Measurements from ENCODE around the gene NPC1. TPM values are rescaled to one million over a fixed set of nuclear protein-coding genes. Genes with fewer than 3 reads are reported as not detected.
A peak's percentile ranks its signal among the peaks of the same experiment; 100 is the strongest.

NPC1 gene
- polyA plus RNA-seq, 1 donor from 2014 or later: 10.7 TPM

DNA sequence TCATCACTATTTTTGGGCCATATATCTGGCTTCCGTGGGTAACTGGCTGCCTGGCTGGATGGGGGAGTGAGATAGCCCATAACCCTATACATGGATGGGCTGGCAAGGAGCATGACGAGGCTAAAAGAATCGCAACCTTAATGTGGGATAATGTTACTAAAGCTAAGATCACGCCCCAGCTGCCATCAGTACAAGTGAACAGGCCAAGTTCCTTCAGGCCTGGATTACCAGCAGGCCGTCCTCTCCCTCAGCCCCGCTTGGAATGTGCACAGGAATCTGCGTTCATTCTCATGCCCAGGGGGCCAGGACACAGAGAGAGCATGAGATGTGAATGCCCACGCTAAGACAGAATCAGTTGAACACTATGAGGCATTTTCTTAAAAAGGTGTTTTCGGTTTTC is 48.3 kb downstream of the NPC1 start:
- Mint-ChIP-seq H3K36me3 (peaks cover 3% of the 10 kb centered on the region), H3K9me3 (no peaks in the 10 kb centered on the region), H3K27me3 (no peaks in the 10 kb centered on the region), H3K4me3 (no peak overlapping the region), H3K4me1 (peaks cover 28 to 35% (median 28%) of the 10 kb centered on the region in 3 donors), H3K27ac (no peak overlapping the region)

DNA sequence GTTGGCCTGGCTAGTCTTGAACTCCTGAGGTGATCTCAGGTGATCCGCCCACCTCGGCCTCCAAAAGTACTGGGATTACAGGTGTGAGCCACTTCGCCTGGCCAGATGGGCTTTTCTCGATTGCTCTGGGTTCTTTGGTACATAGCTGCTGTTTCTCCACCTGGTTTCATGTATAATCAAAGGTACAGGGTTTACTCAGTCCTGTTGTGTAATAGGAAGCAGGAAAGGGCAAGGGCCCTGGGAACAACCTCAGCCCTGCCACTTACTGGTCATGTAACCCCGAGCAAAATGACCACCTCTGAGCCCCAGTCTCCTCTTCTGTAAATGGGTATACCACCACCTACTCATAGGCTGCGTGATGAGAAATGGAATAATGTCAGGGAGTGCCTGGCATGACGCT is 49.0 kb downstream of the NPC1 start:
- H3K27me3 Mint-ChIP-seq: no peaks in the 10 kb centered on the region
- peaks cover 3% of the 10 kb centered on the region for H3K36me3 Mint-ChIP-seq
- H3K4me3 Mint-ChIP-seq: no peak overlapping the region
- H3K9me3 Mint-ChIP-seq: no peaks in the 10 kb centered on the region
- peaks cover 23 to 30% (median 28%) of the 10 kb centered on the region in 3 donors for H3K4me1 Mint-ChIP-seq
- peak overlapping the region in 1 of 3 donors; percentile 39 for H3K27ac Mint-ChIP-seq

DNA sequence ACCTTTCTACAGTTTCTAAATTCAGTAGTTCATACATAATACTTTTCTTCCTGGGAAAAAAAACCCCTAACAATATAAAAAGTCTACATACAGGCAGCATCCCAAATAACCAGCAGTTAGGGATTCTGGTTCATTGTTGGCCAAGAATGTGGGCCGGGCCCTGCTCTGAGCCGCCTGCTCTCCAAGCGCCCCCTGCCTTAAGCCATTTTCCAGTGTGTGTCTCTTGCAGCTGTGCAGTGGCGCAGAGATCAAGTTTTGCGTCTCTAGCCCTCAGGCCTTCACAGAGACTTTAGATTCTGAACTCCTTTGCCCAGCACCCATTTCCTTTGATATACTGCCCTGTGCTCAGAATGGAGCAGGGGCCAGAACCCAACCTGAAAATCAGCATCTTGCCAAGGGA is 50.1 kb downstream of the NPC1 start:
- Mint-ChIP-seq H3K4me3 (no peak overlapping the region), H3K36me3 (peaks cover 3% of the 10 kb centered on the region), H3K27ac (no peak overlapping the region)

DNA sequence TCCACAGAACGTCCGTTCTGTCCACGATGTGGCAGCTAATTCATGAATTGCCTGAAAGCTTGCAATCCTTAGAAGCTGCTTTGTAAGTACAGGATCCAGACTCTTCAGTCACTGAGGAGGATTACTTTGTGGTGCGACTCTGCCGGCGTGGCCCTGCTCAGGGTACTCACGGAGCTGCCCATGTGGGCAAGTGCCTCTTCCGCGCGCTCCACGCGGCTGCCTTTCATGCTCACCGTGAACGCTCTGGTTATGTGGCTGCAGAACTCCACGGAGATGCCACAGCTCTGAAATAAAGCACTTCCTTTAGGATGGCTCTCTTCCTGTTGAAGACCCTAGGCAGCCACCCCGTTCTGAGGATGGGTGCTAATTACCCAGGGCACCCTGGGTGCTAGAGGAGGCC is 52.0 kb downstream of the NPC1 start:
- H3K27me3 Mint-ChIP-seq: no peaks in the 10 kb centered on the region
- no peaks in the 10 kb centered on the region for H3K9me3 Mint-ChIP-seq
- H3K4me3 Mint-ChIP-seq: no peak overlapping the region
- H3K27ac Mint-ChIP-seq: no peak overlapping the region
- H3K36me3 Mint-ChIP-seq: no peaks in the 10 kb centered on the region
- H3K4me1 Mint-ChIP-seq: peaks cover 4 to 6% (median 5%) of the 10 kb centered on the region in 3 donors

More for the DNA sequence above, 50.1 kb downstream of the NPC1 start:
- peaks cover 22 to 26% (median 23%) of the 10 kb centered on the region in 3 donors for H3K4me1 Mint-ChIP-seq
- H3K27me3 Mint-ChIP-seq: no peaks in the 10 kb centered on the region
- no peaks in the 10 kb centered on the region for H3K9me3 Mint-ChIP-seq

DNA sequence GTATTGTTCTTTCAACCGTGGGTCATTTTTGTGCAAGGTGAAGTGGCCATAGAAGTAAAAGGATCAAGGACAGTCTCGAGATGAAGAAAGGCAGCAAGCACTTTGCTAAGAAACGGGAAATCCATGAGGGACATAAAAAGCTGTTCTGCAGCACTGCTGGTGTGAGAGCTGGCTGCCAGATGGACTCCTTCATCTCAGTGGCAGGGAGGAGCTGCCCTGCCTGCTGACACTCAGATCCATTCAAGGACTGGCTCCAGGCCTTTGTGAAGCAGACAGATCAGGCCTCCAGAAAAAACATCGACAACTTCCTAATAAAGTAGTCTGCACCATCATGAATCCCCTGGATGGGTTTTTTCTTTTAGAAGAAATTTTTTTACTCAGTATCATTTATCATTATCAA is 53.5 kb downstream of the NPC1 start:
- H3K4me3 Mint-ChIP-seq: no peak overlapping the region
- no peaks in the 10 kb centered on the region for H3K27me3 Mint-ChIP-seq
- H3K4me1 Mint-ChIP-seq: no peaks in the 10 kb centered on the region
- no peaks in the 10 kb centered on the region for H3K9me3 Mint-ChIP-seq
- peak overlapping the region in 1 of 3 donors; percentile 83 for H3K27ac Mint-ChIP-seq
- no peaks in the 10 kb centered on the region for H3K36me3 Mint-ChIP-seq

DNA sequence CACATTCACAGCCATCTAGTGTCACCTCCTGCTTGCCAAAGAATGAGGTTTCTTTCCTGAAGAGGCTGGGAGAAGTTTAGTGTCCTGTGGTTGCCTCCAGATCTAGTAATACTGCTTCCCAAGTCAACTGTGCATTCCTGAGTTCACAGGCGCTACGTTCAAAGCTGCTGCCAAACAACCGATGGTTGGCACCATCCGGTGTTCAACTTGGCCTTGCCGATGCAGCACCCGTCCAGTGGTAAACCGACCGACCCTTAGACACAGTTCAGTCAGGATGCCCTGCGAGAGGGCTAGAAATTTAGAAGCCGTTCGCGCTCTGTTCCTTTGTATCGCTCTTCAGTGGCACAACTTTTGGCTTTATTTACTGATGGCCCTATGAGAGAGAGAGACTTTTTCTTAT is 54.4 kb downstream of the NPC1 start:
- H3K27ac Mint-ChIP-seq: peak overlapping the region in 1 of 3 donors; percentile 78
- H3K4me1 Mint-ChIP-seq: no peaks in the 10 kb centered on the region
- H3K36me3 Mint-ChIP-seq: no peaks in the 10 kb centered on the region
- no peaks in the 10 kb centered on the region for H3K27me3 Mint-ChIP-seq
- no peaks in the 10 kb centered on the region for H3K9me3 Mint-ChIP-seq
- H3K4me3 Mint-ChIP-seq: no peak overlapping the region

DNA sequence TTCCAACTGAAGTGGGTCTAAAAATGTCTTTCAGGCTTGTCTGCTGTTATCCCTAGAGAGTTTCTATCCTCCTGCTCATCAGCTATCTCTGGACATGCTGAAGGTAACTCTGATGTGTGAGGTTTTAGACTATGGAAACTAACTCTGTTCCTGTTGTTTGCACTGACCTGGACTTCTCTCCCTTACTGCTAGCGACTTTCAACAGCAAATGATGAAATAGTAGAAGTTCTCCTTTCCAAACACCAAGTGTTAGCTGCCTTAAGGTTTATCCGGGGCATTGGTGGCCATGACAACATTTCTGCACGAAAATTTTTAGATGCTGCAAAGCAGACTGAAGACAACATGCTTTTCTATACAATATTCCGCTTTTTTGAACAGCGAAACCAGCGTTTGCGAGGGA is 56.1 kb downstream of the NPC1 start:
- no peak overlapping the region for H3K4me3 Mint-ChIP-seq
- no peaks in the 10 kb centered on the region for H3K4me1 Mint-ChIP-seq
- H3K36me3 Mint-ChIP-seq: no peaks in the 10 kb centered on the region
- H3K27me3 Mint-ChIP-seq: no peaks in the 10 kb centered on the region
- H3K9me3 Mint-ChIP-seq: no peaks in the 10 kb centered on the region
- no peak overlapping the region for H3K27ac Mint-ChIP-seq

DNA sequence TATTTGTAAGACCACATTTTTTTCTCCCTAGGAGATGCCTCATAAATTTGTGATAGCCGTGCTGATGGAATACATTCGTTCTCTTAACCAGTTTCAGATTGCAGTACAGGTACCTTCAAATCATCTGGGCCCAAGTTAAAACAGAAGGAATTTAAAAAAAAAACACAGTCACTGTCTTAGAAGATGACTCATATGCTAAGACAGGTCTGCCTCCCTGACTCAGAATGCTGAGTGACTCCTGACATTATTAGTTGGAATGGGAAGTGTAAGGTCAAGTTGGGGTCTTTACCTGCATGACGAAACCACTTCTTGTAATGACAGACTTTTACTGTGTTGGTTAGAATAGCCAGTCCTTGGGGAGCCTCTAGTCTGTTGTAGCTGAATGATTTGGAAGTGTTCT is 56.7 kb downstream of the NPC1 start:
- Mint-ChIP-seq H3K36me3 (no peaks in the 10 kb centered on the region), H3K27me3 (no peaks in the 10 kb centered on the region), H3K4me3 (no peak overlapping the region), H3K9me3 (no peaks in the 10 kb centered on the region), H3K27ac (peak overlapping the region in 1 of 3 donors; percentile 28), H3K4me1 (no peaks in the 10 kb centered on the region)

DNA sequence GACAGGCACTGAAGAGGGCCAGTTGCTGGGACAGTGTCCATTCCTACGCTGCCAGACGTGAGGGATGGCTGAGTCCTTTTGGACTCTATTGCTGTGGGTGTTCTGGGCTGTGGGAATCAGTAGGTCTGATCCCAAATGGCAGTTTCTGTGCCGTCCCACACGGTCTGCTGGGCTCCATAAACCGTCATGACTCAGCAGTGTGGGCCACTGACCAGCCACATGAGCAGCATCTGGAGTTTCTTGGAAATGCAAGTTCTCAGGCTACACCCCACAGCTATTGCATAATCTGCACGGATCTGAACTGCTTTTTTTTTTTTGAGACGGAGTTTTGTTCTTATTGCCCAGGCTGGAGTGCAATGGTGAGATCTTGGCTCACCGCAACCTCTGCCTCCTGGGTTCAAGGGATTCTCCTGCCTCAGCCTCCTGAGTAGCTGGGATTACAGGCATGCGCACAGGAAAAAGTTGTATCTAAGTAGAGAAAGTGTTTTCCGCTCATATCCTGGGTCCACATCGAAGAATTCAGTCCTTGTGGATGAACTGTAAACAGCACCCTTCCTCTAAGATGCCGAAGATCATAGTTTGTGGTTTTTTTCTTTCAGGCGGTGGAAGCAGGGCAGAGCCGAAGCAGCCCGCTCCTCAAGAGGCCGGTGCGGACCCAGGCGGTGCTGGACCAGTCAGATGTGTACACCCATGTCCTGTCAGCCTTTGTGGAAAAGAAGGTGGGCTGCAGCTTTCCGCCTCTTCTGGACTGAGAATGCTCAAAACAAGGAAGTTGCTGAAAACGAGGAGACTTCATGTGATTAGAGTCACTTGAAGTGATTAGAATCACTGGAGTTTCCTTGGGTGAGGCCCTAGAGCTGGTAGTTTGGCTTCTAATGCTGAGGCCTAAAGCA is 57.5 kb downstream of the NPC1 start:
- Mint-ChIP-seq H3K4me3 (peak overlapping the region in 1 of 4 donors; percentile 48), H3K27ac (peak overlapping the region in 2 of 3 donors; percentile 34 to 65), H3K36me3 (no peaks in the 10 kb centered on the region), H3K4me1 (peaks cover 0 to 2% (median 2%) of the 10 kb centered on the region in 3 donors), H3K9me3 (no peaks in the 10 kb centered on the region), H3K27me3 (no peaks in the 10 kb centered on the region)

DNA sequence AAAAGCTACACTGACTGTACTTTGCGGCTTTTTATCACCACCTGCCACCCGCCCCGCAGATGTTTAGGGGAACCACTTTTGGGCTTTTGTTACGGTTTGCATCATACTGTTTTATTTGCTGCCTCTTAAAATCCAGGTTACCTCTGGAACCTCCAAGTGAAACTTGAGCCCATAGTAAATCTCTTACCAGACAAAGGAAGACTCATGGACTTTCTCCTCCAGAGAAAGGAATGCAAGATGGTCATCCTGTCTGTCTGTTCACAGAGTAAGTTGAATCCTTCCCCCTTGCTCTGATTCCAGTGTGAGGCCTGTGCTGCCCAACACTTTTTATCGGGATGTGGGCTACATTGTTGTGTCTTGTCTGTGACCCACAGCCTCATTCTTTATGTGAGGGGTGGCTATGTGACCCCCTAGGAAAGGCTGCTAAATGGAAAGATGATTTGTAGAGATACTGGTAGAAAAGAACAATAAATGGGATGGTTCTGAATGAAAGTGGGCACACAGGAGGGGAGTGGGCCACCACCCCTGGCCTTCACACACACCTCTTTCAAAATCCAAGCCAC is 59.7 kb downstream of the NPC1 start:
- peaks cover 2 to 8% (median 6%) of the 10 kb centered on the region in 3 donors for H3K4me1 Mint-ChIP-seq
- peaks cover 3% of the 10 kb centered on the region for H3K36me3 Mint-ChIP-seq
- H3K9me3 Mint-ChIP-seq: no peaks in the 10 kb centered on the region
- no peak overlapping the region for H3K4me3 Mint-ChIP-seq
- no peaks in the 10 kb centered on the region for H3K27me3 Mint-ChIP-seq
- peak overlapping the region in 1 of 3 donors; percentile 90 for H3K27ac Mint-ChIP-seq

DNA sequence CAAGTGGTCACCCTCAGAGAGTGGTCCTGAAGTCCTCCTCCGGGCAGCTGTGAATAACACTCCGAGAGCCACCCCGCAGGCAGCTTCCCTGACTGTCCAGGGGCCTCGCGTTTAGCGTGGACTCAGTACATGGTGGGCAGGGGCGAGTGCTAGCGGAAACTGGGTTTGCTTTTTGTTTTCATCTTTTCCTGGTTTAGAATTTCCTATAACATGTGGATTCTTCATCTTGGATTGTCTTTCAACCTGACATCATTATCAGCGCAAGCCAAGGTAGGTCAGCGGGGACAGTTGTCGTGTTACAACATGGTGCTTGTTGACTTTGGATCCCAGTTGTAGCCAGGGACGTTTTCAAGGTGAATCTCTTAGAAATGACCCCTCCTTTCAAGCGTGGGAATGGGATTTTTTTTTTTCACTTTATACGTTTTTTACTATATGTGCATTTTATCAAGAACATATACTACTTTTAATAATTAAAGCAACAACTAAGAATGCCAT is 62.0 kb downstream of the NPC1 start:
- H3K9me3 Mint-ChIP-seq: no peaks in the 10 kb centered on the region
- H3K27ac Mint-ChIP-seq: peak overlapping the region; percentile 16 to 86 (median 76)
- H3K4me1 Mint-ChIP-seq: peaks cover 2 to 8% (median 6%) of the 10 kb centered on the region in 3 donors
- peak overlapping the region in 1 of 4 donors; percentile 57 for H3K4me3 Mint-ChIP-seq
- no peaks in the 10 kb centered on the region for H3K27me3 Mint-ChIP-seq
- peaks cover 3% of the 10 kb centered on the region for H3K36me3 Mint-ChIP-seq

DNA sequence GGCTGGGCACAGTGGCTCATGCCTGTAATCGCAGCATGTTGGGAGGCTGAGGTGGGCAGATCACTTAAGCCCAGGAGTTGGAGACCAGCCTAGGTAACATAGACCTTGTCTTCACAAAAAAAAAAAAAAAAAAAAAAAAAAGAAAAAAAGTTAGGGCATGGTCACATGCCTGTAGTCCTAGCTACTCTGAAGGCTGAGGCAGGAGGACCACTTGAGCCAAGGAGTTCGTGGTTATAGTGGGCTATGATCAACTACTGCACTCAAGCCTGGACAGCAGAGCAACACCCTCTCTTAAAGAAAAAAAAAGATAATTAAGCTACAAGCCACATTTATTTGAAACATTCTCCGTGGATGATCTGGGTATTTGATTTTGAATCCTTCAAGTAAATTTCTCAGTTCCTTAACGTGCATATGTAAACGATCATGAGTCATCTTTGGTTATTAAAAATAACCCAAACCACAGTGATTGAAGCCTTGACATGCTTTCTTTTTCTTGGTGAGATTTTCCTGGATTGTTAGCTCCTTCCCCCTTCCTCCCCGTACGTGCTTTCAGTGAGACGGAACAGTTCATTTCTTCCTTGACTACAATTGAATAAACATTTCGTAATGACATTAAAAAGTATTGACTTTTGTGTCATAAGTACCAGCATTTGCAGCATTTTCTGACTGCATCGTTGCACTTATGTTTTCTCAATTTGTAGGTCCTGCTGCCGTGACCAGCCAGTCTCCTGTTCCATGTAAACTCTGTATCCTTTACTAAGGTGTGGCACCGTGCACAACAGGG is 62.7 kb downstream of the NPC1 start:
- peak overlapping the region in 1 of 4 donors; percentile 57 for H3K4me3 Mint-ChIP-seq

DNA sequence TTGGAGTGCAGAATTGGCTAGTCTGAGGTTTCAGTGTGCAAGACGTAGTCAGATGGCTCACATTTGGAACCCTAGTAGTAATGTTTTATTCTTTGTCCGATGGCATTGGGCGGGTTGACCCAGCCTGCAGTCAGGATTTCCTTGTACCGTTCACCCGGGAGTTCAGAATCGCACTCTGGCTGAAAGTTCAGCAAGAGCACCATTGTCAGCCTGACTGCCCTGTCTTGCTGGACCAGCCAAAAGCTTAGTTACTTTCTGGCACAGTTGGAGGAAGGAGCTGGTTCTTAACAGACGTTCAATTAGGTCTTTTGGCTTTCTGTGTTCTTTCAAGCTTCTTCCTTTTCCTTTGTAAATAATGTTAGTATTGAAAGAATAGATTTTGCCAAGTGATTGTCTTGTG is 64.4 kb downstream of the NPC1 start:
- Mint-ChIP-seq H3K36me3 (peaks cover 7% of the 10 kb centered on the region), H3K27me3 (no peaks in the 10 kb centered on the region), H3K4me3 (no peak overlapping the region), H3K9me3 (no peaks in the 10 kb centered on the region), H3K4me1 (peaks cover 2 to 8% (median 6%) of the 10 kb centered on the region in 3 donors), H3K27ac (peak overlapping the region in 1 of 3 donors; percentile 35)

More for the DNA sequence above, 62.7 kb downstream of the NPC1 start:
- peaks cover 6% of the 10 kb centered on the region for H3K36me3 Mint-ChIP-seq
- H3K27me3 Mint-ChIP-seq: no peaks in the 10 kb centered on the region
- H3K27ac Mint-ChIP-seq: peak overlapping the region; percentile 16 to 86 (median 76)
- peaks cover 2 to 8% (median 6%) of the 10 kb centered on the region in 3 donors for H3K4me1 Mint-ChIP-seq
- no peaks in the 10 kb centered on the region for H3K9me3 Mint-ChIP-seq

DNA sequence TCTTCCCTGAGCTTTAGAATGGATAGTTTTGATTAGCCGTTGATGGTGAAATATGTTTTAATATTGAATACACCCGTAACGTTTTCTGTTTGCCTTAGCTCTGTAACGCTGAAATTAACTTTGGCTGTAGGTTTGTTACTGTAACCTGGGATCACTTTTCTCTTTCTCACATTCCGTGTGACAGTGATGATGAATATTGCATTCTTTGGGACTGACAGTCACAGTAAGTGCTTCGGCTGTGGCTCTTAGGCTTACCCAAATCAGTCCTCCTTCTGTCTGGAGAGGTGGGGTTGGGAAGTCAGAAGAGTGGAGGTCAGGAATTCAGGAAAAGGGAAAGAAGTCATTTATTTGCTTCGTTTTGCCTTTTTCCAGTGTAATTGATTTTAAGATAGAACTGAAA is 65.0 kb downstream of the NPC1 start:
- Mint-ChIP-seq H3K36me3 (peaks cover 7% of the 10 kb centered on the region), H3K4me3 (no peak overlapping the region), H3K4me1 (peaks cover 2 to 8% (median 6%) of the 10 kb centered on the region in 3 donors), H3K27ac (peak overlapping the region in 2 of 3 donors; percentile 23 to 35), H3K27me3 (no peaks in the 10 kb centered on the region), H3K9me3 (no peaks in the 10 kb centered on the region)

DNA sequence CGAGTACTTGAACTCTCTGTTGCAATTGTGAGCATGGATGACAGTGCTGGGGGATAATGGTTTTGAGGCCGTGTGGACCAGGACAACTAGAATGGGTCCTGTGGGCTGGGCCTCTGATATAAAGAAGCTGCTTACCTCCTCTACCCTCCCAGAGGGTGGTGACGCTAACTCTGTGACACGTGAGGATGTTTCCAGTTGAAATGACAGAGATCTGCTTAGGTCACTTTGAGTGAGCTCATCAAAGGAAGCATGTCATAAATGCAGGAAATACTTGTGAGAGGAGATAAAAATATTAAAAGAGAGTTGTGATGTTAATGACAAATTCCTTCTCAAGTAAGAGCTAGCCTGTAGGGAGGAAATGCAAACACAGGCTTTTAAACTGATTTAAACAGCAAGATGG is 66.6 kb downstream of the NPC1 start:
- peaks cover 7% of the 10 kb centered on the region for H3K36me3 Mint-ChIP-seq
- no peaks in the 10 kb centered on the region for H3K27me3 Mint-ChIP-seq
- H3K27ac Mint-ChIP-seq: no peak overlapping the region
- H3K4me1 Mint-ChIP-seq: peaks cover 5 to 15% (median 13%) of the 10 kb centered on the region in 3 donors
- H3K9me3 Mint-ChIP-seq: no peaks in the 10 kb centered on the region
- H3K4me3 Mint-ChIP-seq: no peak overlapping the region

Measured in IgD-negative memory B cell (primary cell).